HFF-Myc (cell line): Measurements from ENCODE around the gene ENTREP3.
"Not testable (repeated sequence)": the region's sequence is repeated elsewhere in the genome, so short reads cannot be mapped to it uniquely, and the experiment has no call there.

ENCODE experiments used
- DNase-seq: peaks from one replicate; pipeline ENCODE4 v3.0.0-alpha.2; 2011; ENCODE audit warnings: low read depth; ENCODE audit errors: extremely low read depth
- H3K4me3 ChIP-seq: replicated peaks from 2 replicates; pipeline ENCODE4 v1.5.1; 2011; ENCODE audit warnings: low read depth, mild to moderate bottlenecking, control low read depth, low read length
- TF ChIP-seq, protein P1 (sequence below): IDR thresholded peaks from 2 replicates; pipeline ENCODE4 v1.5.1; 2012; ENCODE audit warnings: mild to moderate bottlenecking, low read depth, low read length, control low read depth; ENCODE audit errors: missing control alignments

The ENTREP3 gene

GRCh38 chr1:155251566-155251965 lies 3.7 kb downstream of the ENTREP3 start:
- no peak overlapping the region for H3K4me3 ChIP-seq
- no peak for DNase-seq
- TF ChIP-seq, protein P1, sequence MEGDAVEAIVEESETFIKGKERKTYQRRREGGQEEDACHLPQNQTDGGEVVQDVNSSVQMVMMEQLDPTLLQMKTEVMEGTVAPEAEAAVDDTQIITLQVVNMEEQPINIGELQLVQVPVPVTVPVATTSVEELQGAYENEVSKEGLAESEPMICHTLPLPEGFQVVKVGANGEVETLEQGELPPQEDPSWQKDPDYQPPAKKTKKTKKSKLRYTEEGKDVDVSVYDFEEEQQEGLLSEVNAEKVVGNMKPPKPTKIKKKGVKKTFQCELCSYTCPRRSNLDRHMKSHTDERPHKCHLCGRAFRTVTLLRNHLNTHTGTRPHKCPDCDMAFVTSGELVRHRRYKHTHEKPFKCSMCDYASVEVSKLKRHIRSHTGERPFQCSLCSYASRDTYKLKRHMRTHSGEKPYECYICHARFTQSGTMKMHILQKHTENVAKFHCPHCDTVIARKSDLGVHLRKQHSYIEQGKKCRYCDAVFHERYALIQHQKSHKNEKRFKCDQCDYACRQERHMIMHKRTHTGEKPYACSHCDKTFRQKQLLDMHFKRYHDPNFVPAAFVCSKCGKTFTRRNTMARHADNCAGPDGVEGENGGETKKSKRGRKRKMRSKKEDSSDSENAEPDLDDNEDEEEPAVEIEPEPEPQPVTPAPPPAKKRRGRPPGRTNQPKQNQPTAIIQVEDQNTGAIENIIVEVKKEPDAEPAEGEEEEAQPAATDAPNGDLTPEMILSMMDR: no peak

DNA sequence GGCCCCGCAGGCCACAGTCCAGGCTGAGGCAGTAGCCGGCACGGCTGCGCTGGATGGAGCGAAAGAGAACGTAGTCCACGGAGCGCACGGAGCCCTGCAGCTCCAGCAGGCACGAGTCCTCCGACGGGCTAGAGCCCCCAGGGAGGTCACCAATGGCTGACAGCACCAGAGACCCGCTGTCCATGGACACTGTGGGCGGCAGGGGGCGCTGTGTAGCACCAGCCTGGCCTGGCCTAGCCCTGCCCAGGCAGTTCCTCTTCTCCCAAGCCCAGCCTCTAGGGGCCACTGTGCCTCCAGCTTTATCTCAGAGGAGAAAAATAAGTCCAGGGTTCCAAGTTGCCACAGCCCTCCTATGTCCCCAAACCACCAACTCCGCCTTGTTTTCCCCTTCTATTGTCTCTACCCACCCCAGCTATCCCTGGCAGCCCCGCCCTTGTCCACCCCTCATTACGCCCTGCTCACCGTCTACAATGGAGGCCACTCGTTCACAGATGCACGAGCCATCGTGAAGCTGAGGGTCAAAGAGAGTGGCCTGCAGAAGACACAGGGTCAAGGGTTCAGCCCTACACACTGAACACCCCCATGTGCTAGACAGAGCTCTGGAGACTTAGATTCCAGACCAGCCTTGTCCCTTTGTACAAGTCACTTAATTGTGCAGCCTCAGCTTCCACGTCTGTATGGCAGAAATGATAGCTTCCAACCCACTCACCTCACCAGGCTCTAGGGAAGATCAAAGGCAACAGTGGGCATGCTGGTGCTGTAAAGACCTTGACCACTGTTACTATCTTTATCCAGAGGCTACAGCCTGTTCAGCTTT lies 4.4 kb downstream of the ENTREP3 start:
- no peak overlapping the region for H3K4me3 ChIP-seq
- DNase-seq: no peak
- TF ChIP-seq, protein P1: peak; percentile 100

GRCh38 chr1:155250246-155250632 lies 5.0 kb downstream of the ENTREP3 start:
- DNase-seq: no peak
- TF ChIP-seq, protein P1: no peak
- H3K4me3 ChIP-seq: no peak overlapping the region

DNA sequence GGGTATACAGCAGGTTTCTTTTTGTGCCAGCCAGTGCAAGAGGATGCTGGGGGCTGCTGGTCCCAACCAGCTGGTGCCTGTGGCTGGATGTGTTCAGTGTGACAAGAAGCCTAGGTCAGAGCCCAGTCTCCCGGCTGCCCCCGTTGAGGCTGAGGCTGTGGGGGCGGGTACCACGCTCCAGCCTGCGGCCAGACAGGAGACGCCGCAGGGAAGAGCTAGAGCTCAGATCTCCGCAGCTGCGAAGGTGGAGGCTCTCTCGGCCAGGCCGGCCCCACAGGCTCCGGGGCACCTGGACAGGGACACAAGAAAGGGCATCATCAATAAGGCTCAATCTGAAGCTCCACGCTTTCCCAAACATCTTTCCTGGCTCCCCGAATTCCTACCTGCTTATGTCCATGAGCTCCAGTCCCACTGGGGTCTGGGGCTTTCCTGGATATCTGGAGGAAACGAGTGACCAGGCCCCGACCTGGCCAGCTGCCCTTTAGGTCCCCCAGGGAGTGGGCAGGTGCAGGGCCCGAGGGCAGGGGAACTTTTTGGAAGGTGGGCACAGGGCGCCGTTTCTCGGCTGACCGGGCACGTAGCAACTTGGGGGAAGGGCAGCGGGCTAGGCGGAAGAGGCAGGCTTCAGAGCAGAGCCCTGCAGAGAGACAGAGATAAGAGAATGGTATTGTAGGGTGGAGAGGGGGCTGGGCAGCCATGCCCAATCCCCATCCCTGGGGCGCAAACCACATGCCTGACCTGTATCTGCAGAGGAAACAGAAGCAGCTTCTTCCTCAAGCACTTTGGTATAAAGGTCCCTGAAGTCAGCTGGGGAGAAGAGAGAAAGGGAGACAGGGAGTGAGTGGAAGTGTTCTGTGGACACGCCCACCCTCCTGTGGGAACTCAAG lies 7.4 kb downstream of the ENTREP3 start:
- DNase-seq: no peak
- TF ChIP-seq, protein P1: no peak
- H3K4me3 ChIP-seq: no peak overlapping the region

- not testable (repeated sequence) for H3K4me3 ChIP-seq, DNase-seq
Measured at GRCh38 chr1:155246796-155247195, 8.5 kb downstream of the ENTREP3 start.

DNA sequence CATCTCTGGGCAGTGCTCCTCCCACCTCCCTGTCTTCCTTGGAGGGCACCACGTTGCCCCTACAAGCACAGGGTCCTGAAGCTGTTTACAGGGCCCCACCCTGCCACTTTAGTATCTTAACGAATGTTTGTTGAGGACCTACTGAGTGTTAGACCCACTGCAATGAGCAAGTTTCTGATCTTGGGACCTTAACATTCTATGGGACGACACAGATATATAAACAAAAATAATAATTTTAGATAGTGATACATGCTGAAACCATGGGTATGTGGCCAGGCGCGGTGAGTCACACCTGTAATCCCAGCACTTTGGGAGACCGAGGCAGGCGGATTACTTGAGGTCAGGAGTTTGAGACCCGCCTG lies 10.1 kb downstream of the ENTREP3 start:
- no peak for DNase-seq
- peak overlapping the region; percentile 60 for H3K4me3 ChIP-seq
- TF ChIP-seq, protein P1: no peak
